Measurements from ENCODE around the gene MOCOS. TPM values are rescaled to one million over a fixed set of nuclear protein-coding genes. Genes with fewer than 3 reads are reported as not detected.

Gene MOCOS
- total and polyA plus RNA-seq, 2 of the 8 experiments (the other 6 are each of a cell fraction or from before 2014, with no cell fraction given): 4.7 to 5.8 TPM

GRCh38 chr18:36207303-36207702 is 20.0 kb downstream of the MOCOS start:
- no peaks in the 10 kb centered on the region for H3K23me2 ChIP-seq (ENCODE audit: low read depth, low read length)
- FAIRE-seq: no peak
- H3K79me2 ChIP-seq (ENCODE audit: control insufficient read depth in 1 of 2, insufficient read depth in 2 of 2, low read length in 2 of 2): no peaks in the 10 kb centered on the region

More at GRCh38 chr18:36207303-36207702, 20.0 kb downstream of the MOCOS start:
- Histone ChIP-seq H2BK15ac (ENCODE audit: low read length) (no peak overlapping the region), H4K91ac (replicated peaks; ENCODE audit: insufficient read length, low read length) (no peak overlapping the region), H3K27me3 (replicated peaks in 1 of 4; ENCODE audit: control insufficient read depth in 3 of 4, extremely low read depth in 1 of 4, insufficient read depth in 3 of 4, low read length in 3 of 4) (no peaks in the 10 kb centered on the region), H3K56ac (replicated peaks; ENCODE audit: insufficient read length, low read depth, low read length) (no peak overlapping the region), H3K4me1 (replicated peaks in 1 of 4; ENCODE audit: control insufficient read depth in 3 of 4, insufficient read depth in 4 of 4, low read length in 3 of 4) (no peaks in the 10 kb centered on the region), H2BK120ac (replicated peaks; ENCODE audit: low read depth, low read length) (no peak overlapping the region), H4K5ac (ENCODE audit: insufficient read length, low read depth, low read length) (no peak overlapping the region), H3K14ac (ENCODE audit: insufficient read length) (no peak overlapping the region), H2AK5ac (ENCODE audit: low read depth, low read length) (no peak overlapping the region), H2BK5ac (ENCODE audit: low read depth, low read length) (no peak overlapping the region), H3K4me3 (ENCODE audit: extremely low read depth in 1 of 4, insufficient read depth in 2 of 4, low read depth in 3 of 4, low read length in 4 of 4) (no peak overlapping the region), H4K20me1 (replicated peaks in 1 of 2; ENCODE audit: control insufficient read depth in 1 of 2, insufficient read depth in 2 of 2, low read length in 2 of 2) (peaks cover 0 to 2% of the 10 kb centered on the region in 2 experiments), H2AFZ (ENCODE audit: low read length) (no peak overlapping the region), H3K9ac (replicated peaks in 1 of 4; ENCODE audit: extremely low read depth in 1 of 4, low read depth in 3 of 4, low read length in 3 of 4) (no peak overlapping the region), H2BK12ac (ENCODE audit: low read depth, low read length) (no peak overlapping the region), H3K79me1 (ENCODE audit: low read depth, low read length) (no peaks in the 10 kb centered on the region), H3K9me3 (ENCODE audit: insufficient read depth in 2 of 2, low read depth in 1 of 2, low read length in 1 of 2) (no peaks in the 10 kb centered on the region), H3K18ac (ENCODE audit: extremely low read depth, low read length) (no peak overlapping the region), H3K4me2 (ENCODE audit: insufficient read depth in 1 of 2, low read depth in 2 of 2, low read length in 2 of 2) (no peak overlapping the region), H2BK20ac (ENCODE audit: low read length) (no peak overlapping the region), H3K23ac (ENCODE audit: insufficient read length) (no peak overlapping the region), H3K36me3 (ENCODE audit: control insufficient read depth in 2 of 4, insufficient read depth in 4 of 4, low read length in 3 of 4) (peaks cover 0 to 5% (median 0%) of the 10 kb centered on the region in 4 experiments; a peak in 3 of 8 replicates), H3K4ac (replicated peaks; ENCODE audit: insufficient read length, low read depth, low read length) (no peak overlapping the region), H4K8ac (ENCODE audit: extremely low read depth, insufficient read depth, low read length) (no peak overlapping the region), H3K27ac (ENCODE audit: low read depth, low read length) (no peak overlapping the region)
- no peak for TF ChIP-seq ATF2 (IDR thresholded peaks at IDR 0.05; ENCODE audit: low read length)
- WGBS, 2 experiments (ENCODE audit: extremely low coverage in 1 of 2, insufficient coverage in 1 of 2, insufficient read length in 1 of 2, insufficient replicate concordance in 2 of 2, low coverage in 1 of 2, low lambda C conversion rate in 2 of 2, missing lambda C conversion rate in 1 of 2): 91% methylated on average over 1 of the region's 1 CpG; no CpG with 5 or more reads in 1 of the 2 experiments
- CTCF ChIA-PET (ENCODE audit: partially characterized antibody): no interaction called here
- POLR2A ChIA-PET (ENCODE audit: partially characterized antibody): no interaction called here
- no peak for DNase-seq (ENCODE audit: low read depth in 1 of 2, low spot score in 2 of 2)

Measured in H1 (cell line).